HEK293 (cell line): ENCODE results near the gene ADAR.

ENCODE experiments used
- CTCF ChIA-PET: fragments of 350-600 bp; formaldehyde crosslinking; extraction: SDS; loops from one replicate; lab custom pipeline; 2021; ENCODE audit warnings: antibody characterized with exemption; lab: Yijun Ruan, JAX
- POLR2A ChIA-PET: fragments of 300-600 bp; formaldehyde crosslinking; extraction: SDS; loops from one replicate; lab custom pipeline; 2020; ENCODE audit warnings: antibody characterized with exemption, inconsistent platforms; lab: Yijun Ruan, JAX
- H3K27ac ChIP-seq: fragments of 200-500 bp; sonication (Bioruptor generic); 2 replicates; pipeline ENCODE4 v1.5.1; 2014; ENCODE audit warnings: low read depth, low read length, control low read depth, inconsistent platforms; ENCODE audit errors: extremely low read depth
- H3K36me3 ChIP-seq, 2 experiments: fragments of 200-500 bp in 1 of 2; sonication (Bioruptor generic) in 1 of 2; 1 replicate in 1 of 2; 2 replicates in 1 of 2; pipeline ENCODE4 v1.5.1; 2014 to 2017; ENCODE audit warnings: inconsistent platforms in 2 of 2, low read length in 2 of 2; ENCODE audit not compliant: control insufficient read depth in 2 of 2, insufficient read depth in 1 of 2
- H3K4me1 ChIP-seq: fragments of 200-500 bp; sonication (Bioruptor generic); 2 replicates; pipeline ENCODE4 v1.5.1; 2014; ENCODE audit warnings: mild to moderate bottlenecking, low read length, inconsistent platforms; ENCODE audit not compliant: control insufficient read depth, insufficient read depth
- H3K4me3 ChIP-seq: 2 replicates; pipeline ENCODE4 v1.5.1; 2011; ENCODE audit warnings: low read depth, mild to moderate bottlenecking, control low read depth, low read length, moderate library complexity
- H3K9me3 ChIP-seq: fragments of 200-500 bp; sonication (Bioruptor generic); 2 replicates; pipeline ENCODE4 v1.5.1; 2014; ENCODE audit warnings: low read depth, low read length, inconsistent platforms; ENCODE audit not compliant: control insufficient read depth, insufficient read depth
- GLI4 ChIP-seq: fragments of 450-650 bp; formaldehyde crosslinking; IDR thresholded peaks from 2 replicates; pipeline ENCODE4 v1.5.1; 2016; ENCODE audit warnings: missing biosample characterization, missing genetic modification characterization
- GLIS2 ChIP-seq: fragments of 450-650 bp; formaldehyde crosslinking; IDR thresholded peaks from 2 replicates; pipeline ENCODE4 v1.5.1; 2016; ENCODE audit warnings: missing biosample characterization, missing genetic modification characterization
- HOXA7 ChIP-seq: sonication (generic); formaldehyde crosslinking; IDR thresholded peaks from 2 replicates; pipeline ENCODE4 v1.8.1; 2022; ENCODE audit warnings: missing genetic modification reagents, borderline replicate concordance
- MZF1 ChIP-seq: fragments of 450-650 bp; formaldehyde crosslinking; IDR thresholded peaks from 2 replicates; pipeline ENCODE4 v1.5.1; 2017; ENCODE audit warnings: missing biosample characterization, missing genetic modification characterization, borderline replicate concordance
- SETDB1 ChIP-seq: IDR thresholded peaks from one replicate; pipeline ENCODE4 v1.6.1; 2017; ENCODE audit warnings: mild to moderate bottlenecking, low read length, moderate library complexity, mixed read lengths; ENCODE audit not compliant: insufficient read length
- TRIM28 ChIP-seq: IDR thresholded peaks from 2 replicates; pipeline ENCODE4 v1.6.1; 2011; ENCODE audit warnings: low read length, control low read depth, borderline replicate concordance
- WT1 ChIP-seq: fragments of 450-650 bp; formaldehyde crosslinking; IDR thresholded peaks from 2 replicates; pipeline ENCODE4 v1.5.1; 2016; ENCODE audit warnings: missing biosample characterization, missing genetic modification characterization
- ZNF132 ChIP-seq: fragments of 450-650 bp; formaldehyde crosslinking; IDR thresholded peaks from 2 replicates; pipeline ENCODE4 v1.5.1; 2017; ENCODE audit warnings: missing biosample characterization, missing genetic modification characterization, borderline replicate concordance
- ZNF169 ChIP-seq: fragments of 450-650 bp; formaldehyde crosslinking; IDR thresholded peaks from 2 replicates; pipeline ENCODE4 v1.5.1; 2016; ENCODE audit warnings: missing biosample characterization, missing genetic modification characterization
- ZNF175 ChIP-seq: fragments of 450-650 bp; formaldehyde crosslinking; IDR thresholded peaks from 2 replicates; pipeline ENCODE4 v1.5.1; 2016; ENCODE audit warnings: missing biosample characterization, missing genetic modification characterization
- ZNF2 ChIP-seq: fragments of 450-650 bp; formaldehyde crosslinking; IDR thresholded peaks from 2 replicates; pipeline ENCODE4 v1.5.1; 2016; ENCODE audit warnings: missing biosample characterization, missing genetic modification characterization
- ZNF37A ChIP-seq: fragments of 450-650 bp; IDR thresholded peaks from 2 replicates; pipeline ENCODE4 v1.5.1; 2018; ENCODE audit warnings: missing biosample characterization, missing genetic modification characterization
- ZNF510 ChIP-seq: fragments of 450-650 bp; formaldehyde crosslinking; IDR thresholded peaks from 2 replicates; pipeline ENCODE4 v1.5.1; 2018; ENCODE audit warnings: mild to moderate bottlenecking, missing genetic modification characterization, missing biosample characterization; ENCODE audit not compliant: insufficient replicate concordance
- ZNF529 ChIP-seq: fragments of 450-650 bp; formaldehyde crosslinking; IDR thresholded peaks from 2 replicates; pipeline ENCODE4 v1.5.1; 2017; ENCODE audit warnings: missing genetic modification characterization, missing biosample characterization; ENCODE audit not compliant: insufficient replicate concordance
- ZNF626 ChIP-seq: fragments of 450-650 bp; sonication (Bioruptor Pico); formaldehyde crosslinking; IDR thresholded peaks from 2 replicates; pipeline ENCODE4 v1.5.1; 2018; ENCODE audit warnings: missing biosample characterization, missing genetic modification characterization, inconsistent platforms
- ZNF629 ChIP-seq: fragments of 450-650 bp; formaldehyde crosslinking; IDR thresholded peaks from 2 replicates; pipeline ENCODE4 v1.5.1; 2017; ENCODE audit warnings: missing biosample characterization, missing genetic modification characterization
- ZNF830 ChIP-seq: fragments of 450-650 bp; IDR thresholded peaks from 2 replicates; pipeline ENCODE4 v1.5.0; 2018; ENCODE audit warnings: missing biosample characterization, missing genetic modification characterization, low read depth, mild to moderate bottlenecking, moderate library complexity
- TF ChIP-seq, protein P1 (sequence below): fragments of 450-650 bp; formaldehyde crosslinking; IDR thresholded peaks from 2 replicates; pipeline ENCODE4 v1.5.1; 2016; ENCODE audit warnings: missing biosample characterization, missing genetic modification characterization
- TF ChIP-seq, protein P2 (sequence below): IDR thresholded peaks from 2 replicates; pipeline ENCODE4 v1.6.1; 2011; ENCODE audit warnings: mild to moderate bottlenecking, low read depth, low read length, borderline replicate concordance
- TF ChIP-seq, protein P3 (sequence below): sonication (generic); formaldehyde crosslinking; IDR thresholded peaks from 2 replicates; pipeline ENCODE4 v1.8.1; 2022; ENCODE audit warnings: mild to moderate bottlenecking, moderate library complexity, missing genetic modification reagents
- TF ChIP-seq, protein P4 (sequence below): fragments of 450-650 bp; formaldehyde crosslinking; IDR thresholded peaks from 2 replicates; pipeline ENCODE4 v1.5.1; 2017; ENCODE audit warnings: missing biosample characterization, missing genetic modification characterization
- TF ChIP-seq, protein P5 (sequence below): fragments of 450-650 bp; formaldehyde crosslinking; IDR thresholded peaks from 2 replicates; pipeline ENCODE4 v1.5.1; 2016; ENCODE audit warnings: missing biosample characterization, missing genetic modification characterization

Gene ADAR

DNA sequence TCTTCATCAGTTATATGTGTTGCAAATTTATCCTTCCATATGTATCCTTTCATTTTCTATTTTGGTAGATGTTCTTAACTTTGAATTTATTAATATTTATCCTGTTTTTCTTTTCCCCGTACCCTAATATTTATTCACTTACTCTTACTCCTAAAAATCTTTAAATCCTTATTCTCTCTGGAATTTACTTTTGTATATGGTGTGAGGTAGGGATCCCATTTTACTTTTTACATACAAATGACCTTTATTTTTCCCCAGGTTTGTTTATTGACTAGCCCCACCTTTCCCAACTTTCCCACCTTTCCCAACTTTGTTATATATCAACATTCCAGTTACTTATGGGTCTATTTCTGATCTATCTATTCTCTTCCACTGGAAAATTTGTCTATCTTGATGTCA lies 21.7 kb upstream of the ADAR start (continued):
- TF ChIP-seq, protein P1, sequence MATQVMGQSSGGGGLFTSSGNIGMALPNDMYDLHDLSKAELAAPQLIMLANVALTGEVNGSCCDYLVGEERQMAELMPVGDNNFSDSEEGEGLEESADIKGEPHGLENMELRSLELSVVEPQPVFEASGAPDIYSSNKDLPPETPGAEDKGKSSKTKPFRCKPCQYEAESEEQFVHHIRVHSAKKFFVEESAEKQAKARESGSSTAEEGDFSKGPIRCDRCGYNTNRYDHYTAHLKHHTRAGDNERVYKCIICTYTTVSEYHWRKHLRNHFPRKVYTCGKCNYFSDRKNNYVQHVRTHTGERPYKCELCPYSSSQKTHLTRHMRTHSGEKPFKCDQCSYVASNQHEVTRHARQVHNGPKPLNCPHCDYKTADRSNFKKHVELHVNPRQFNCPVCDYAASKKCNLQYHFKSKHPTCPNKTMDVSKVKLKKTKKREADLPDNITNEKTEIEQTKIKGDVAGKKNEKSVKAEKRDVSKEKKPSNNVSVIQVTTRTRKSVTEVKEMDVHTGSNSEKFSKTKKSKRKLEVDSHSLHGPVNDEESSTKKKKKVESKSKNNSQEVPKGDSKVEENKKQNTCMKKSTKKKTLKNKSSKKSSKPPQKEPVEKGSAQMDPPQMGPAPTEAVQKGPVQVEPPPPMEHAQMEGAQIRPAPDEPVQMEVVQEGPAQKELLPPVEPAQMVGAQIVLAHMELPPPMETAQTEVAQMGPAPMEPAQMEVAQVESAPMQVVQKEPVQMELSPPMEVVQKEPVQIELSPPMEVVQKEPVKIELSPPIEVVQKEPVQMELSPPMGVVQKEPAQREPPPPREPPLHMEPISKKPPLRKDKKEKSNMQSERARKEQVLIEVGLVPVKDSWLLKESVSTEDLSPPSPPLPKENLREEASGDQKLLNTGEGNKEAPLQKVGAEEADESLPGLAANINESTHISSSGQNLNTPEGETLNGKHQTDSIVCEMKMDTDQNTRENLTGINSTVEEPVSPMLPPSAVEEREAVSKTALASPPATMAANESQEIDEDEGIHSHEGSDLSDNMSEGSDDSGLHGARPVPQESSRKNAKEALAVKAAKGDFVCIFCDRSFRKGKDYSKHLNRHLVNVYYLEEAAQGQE (tag by site-specific recombination) = no peak
- TF ChIP-seq SETDB1 (peak; percentile 64), ZNF510 (no peak), ZNF175 (tag by site-specific recombination) (no peak), GLI4 (tag by site-specific recombination) (no peak), TRIM28 (no peak)

DNA sequence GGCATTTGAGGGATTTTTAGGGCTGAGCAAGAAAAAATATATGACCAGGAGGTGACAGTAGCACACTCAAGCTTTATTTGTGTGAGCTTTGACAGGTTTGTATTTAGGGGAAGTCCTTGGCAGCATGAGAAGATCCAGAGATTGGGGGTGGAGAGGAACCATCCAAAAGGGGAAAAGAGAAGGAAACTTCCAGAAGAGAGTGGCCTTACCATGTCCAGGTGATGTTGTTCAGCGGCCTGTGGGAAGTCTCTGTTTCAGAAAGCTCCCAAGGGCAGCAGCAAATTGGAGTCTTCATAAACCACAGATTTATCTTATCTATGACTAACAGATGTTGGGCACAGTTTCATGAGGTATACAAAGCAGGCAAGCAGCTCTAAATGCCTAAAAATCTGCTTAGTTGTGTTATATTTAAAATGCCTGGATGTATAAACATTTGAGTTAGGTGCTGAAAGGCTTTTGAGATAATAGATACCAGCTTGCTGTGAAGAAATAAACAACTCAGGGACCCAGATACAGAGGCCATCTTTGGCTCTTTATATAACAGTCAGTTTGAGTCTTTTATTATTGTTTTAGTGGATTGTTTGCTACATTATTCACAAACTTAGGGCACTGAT lies 21.2 kb upstream of the ADAR start:
- peaks cover 0 to 13% of the 10 kb centered on the region in 2 experiments; a peak in 2 of 3 replicates for H3K36me3 ChIP-seq
- CTCF ChIA-PET = interaction anchor here (0.7 to 1.0 kb wide), 2 partner anchors 40 to 67 kb away, joined by 3 read pairs; no protein-coding TSS in a partner anchor
- no peaks in the 10 kb centered on the region for H3K9me3 ChIP-seq
- H3K4me1 ChIP-seq = peaks cover 4% of the 10 kb centered on the region
- no peak overlapping the region for H3K4me3 ChIP-seq
- TF ChIP-seq HOXA7 (CRISPR knock-in tag) = no peak
- TF ChIP-seq GLIS2 (tag by site-specific recombination) = no peak
- TF ChIP-seq ZNF830 = no peak
- TF ChIP-seq, protein P2, sequence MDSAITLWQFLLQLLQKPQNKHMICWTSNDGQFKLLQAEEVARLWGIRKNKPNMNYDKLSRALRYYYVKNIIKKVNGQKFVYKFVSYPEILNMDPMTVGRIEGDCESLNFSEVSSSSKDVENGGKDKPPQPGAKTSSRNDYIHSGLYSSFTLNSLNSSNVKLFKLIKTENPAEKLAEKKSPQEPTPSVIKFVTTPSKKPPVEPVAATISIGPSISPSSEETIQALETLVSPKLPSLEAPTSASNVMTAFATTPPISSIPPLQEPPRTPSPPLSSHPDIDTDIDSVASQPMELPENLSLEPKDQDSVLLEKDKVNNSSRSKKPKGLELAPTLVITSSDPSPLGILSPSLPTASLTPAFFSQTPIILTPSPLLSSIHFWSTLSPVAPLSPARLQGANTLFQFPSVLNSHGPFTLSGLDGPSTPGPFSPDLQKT = no peak
- no peak for TF ChIP-seq ZNF529 (tag by site-specific recombination)
- TF ChIP-seq, protein P3, sequence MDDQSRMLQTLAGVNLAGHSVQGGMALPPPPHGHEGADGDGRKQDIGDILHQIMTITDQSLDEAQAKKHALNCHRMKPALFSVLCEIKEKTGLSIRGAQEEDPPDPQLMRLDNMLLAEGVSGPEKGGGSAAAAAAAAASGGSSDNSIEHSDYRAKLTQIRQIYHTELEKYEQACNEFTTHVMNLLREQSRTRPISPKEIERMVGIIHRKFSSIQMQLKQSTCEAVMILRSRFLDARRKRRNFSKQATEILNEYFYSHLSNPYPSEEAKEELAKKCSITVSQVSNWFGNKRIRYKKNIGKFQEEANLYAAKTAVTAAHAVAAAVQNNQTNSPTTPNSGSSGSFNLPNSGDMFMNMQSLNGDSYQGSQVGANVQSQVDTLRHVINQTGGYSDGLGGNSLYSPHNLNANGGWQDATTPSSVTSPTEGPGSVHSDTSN = no peak
- no peak for TF ChIP-seq ZNF2 (tag by site-specific recombination)
- no peak for TF ChIP-seq MZF1
- TF ChIP-seq ZNF626 (tag by site-specific recombination) = no peak
- TF ChIP-seq ZNF132 (tag by site-specific recombination) = no peak
- TF ChIP-seq, protein P4, sequence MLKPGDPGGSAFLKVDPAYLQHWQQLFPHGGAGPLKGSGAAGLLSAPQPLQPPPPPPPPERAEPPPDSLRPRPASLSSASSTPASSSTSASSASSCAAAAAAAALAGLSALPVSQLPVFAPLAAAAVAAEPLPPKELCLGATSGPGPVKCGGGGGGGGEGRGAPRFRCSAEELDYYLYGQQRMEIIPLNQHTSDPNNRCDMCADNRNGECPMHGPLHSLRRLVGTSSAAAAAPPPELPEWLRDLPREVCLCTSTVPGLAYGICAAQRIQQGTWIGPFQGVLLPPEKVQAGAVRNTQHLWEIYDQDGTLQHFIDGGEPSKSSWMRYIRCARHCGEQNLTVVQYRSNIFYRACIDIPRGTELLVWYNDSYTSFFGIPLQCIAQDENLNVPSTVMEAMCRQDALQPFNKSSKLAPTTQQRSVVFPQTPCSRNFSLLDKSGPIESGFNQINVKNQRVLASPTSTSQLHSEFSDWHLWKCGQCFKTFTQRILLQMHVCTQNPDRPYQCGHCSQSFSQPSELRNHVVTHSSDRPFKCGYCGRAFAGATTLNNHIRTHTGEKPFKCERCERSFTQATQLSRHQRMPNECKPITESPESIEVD (tag by site-specific recombination) = no peak
- TF ChIP-seq WT1 (tag by site-specific recombination) = no peak
- TF ChIP-seq, protein P5, sequence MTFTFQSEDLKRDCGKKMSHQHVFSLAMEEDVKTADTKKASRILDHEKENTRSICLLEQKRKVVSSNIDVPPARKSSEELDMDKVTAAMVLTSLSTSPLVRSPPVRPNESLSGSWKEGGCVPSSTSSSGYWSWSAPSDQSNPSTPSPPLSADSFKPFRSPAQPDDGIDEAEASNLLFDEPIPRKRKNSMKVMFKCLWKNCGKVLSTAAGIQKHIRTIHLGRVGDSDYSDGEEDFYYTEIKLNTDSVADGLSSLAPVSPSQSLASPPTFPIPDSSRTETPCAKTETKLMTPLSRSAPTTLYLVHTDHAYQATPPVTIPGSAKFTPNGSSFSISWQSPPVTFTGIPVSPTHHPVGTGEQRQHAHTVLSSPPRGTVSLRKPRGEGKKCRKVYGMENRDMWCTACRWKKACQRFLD = no peak
- TF ChIP-seq ZNF169 (tag by site-specific recombination) = no peak
- TF ChIP-seq ZNF37A = no peak
- no peak for TF ChIP-seq ZNF629 (tag by site-specific recombination)
- no peak overlapping the region for H3K27ac ChIP-seq
- POLR2A ChIA-PET = no interaction called here
